ENCODE results near the gene SPARC. TPM values are rescaled to one million over a fixed set of nuclear protein-coding genes. Genes with fewer than 3 reads are reported as not detected.

SPARC gene
- total RNA-seq, 1 experiment from 2014 or later = 320 TPM

DNA sequence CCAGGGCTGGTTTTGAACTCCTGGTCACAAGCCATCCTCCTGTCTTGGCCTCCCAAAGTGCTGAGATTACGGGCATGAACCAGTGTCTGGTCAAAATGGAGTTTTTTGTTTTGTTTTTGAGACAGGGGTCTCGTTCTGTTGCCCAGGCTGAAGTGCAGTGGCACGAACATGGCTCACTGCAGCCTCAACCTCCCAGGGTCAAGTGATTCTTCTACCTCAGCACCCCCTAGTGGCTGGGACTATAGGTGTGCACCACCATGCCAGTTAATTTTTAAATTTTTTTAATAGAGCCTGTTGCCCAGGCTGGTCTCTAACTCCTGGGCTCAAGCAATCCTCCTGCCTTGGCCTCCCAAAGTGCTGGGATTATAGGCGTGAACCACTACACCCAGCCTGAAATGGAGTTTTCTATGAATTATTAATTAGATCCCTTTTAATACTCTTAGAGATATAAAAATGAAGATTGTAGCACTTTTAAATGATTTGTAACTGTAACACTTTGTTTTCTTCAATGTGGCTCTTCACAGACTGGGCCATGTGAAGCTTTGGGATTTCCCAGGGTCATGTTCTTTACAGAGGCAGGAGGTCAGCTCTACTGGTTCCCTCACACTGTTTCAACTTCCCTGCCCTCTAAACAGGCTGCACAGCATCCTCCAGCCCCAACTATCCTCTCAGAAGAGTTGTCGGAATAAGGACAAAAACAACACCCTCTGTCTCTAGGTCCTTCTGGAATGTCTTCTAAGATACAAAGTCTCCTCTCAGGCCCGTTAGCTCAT is 32.7 kb upstream of the SPARC start:
- H4K5ac ChIP-seq (ENCODE audit: insufficient read length, low read depth, low read length) = no peak overlapping the region
- peaks cover 7% of the 10 kb centered on the region for H3K4me1 ChIP-seq (ENCODE audit: insufficient read depth, low read length)
- no peak overlapping the region for H3K27ac ChIP-seq (ENCODE audit: insufficient read length, low read depth, low read length)
- H3K27ac Mint-ChIP-seq = no peak overlapping the region
- peaks cover 15 to 20% of the 10 kb centered on the region in 2 experiments for H3K4me1 Mint-ChIP-seq
- H3K4me2 ChIP-seq (ENCODE audit: insufficient read depth, insufficient read length, low read length) = no peak overlapping the region
- peaks cover 1% of the 10 kb centered on the region for H3K27me3 Mint-ChIP-seq (ENCODE audit: low read depth)
- no peak overlapping the region for H2BK120ac ChIP-seq (ENCODE audit: low read depth, low read length, poor library complexity, severe bottlenecking)
- no peak overlapping the region for H2BK5ac ChIP-seq (ENCODE audit: insufficient read length, low read length)
- H3K79me1 ChIP-seq (ENCODE audit: insufficient read depth, low read depth, low read length, poor library complexity, severe bottlenecking) = no peaks in the 10 kb centered on the region
- no CpG with 5 or more reads among the region's 6 CpGs for WGBS (ENCODE audit: extremely low coverage, insufficient read length, low lambda C conversion rate)
- H3K23me2 ChIP-seq (ENCODE audit: insufficient read length, low read depth, low read length, poor library complexity, severe bottlenecking) = no peaks in the 10 kb centered on the region
- DNase-seq = peak; percentile 46
- no peak overlapping the region for H4K8ac ChIP-seq (replicated peaks; ENCODE audit: insufficient read length, low read depth, low read length)
- no peak overlapping the region for H2BK12ac ChIP-seq (ENCODE audit: insufficient read length, low read depth, low read length)
- no peak overlapping the region for H3K56ac ChIP-seq (ENCODE audit: insufficient read length, low read depth, low read length)
- no peak overlapping the region for H3K23ac ChIP-seq (ENCODE audit: insufficient read length, low read depth, low read length)
- no peak overlapping the region for H2BK20ac ChIP-seq (ENCODE audit: low read depth, low read length, poor library complexity, severe bottlenecking)
- TF ChIP-seq, protein P1, sequence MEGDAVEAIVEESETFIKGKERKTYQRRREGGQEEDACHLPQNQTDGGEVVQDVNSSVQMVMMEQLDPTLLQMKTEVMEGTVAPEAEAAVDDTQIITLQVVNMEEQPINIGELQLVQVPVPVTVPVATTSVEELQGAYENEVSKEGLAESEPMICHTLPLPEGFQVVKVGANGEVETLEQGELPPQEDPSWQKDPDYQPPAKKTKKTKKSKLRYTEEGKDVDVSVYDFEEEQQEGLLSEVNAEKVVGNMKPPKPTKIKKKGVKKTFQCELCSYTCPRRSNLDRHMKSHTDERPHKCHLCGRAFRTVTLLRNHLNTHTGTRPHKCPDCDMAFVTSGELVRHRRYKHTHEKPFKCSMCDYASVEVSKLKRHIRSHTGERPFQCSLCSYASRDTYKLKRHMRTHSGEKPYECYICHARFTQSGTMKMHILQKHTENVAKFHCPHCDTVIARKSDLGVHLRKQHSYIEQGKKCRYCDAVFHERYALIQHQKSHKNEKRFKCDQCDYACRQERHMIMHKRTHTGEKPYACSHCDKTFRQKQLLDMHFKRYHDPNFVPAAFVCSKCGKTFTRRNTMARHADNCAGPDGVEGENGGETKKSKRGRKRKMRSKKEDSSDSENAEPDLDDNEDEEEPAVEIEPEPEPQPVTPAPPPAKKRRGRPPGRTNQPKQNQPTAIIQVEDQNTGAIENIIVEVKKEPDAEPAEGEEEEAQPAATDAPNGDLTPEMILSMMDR (conservative IDR thresholded peaks at IDR 0.05) = peak; percentile 74
- H3K79me2 ChIP-seq (ENCODE audit: insufficient read depth, low read length) = no peaks in the 10 kb centered on the region
- H3K14ac ChIP-seq (ENCODE audit: insufficient read depth, low read length) = no peak overlapping the region
- H3K9me3 Mint-ChIP-seq = peaks cover 6 to 8% of the 10 kb centered on the region in 2 experiments; a peak in 4 of 5 replicates
- H3K36me3 Mint-ChIP-seq (ENCODE audit: insufficient read depth in 1 of 3, low read depth in 3 of 3) = peaks cover 0 to 10% (median 3%) of the 10 kb centered on the region in 3 experiments; a peak in 4 of 7 replicates
- H4K20me1 ChIP-seq (ENCODE audit: control insufficient read depth, insufficient read depth, insufficient read length) = no peaks in the 10 kb centered on the region
- no peak overlapping the region for H3K9ac ChIP-seq (ENCODE audit: extremely low read depth, insufficient read length, low read length)
- H3K9me3 ChIP-seq (ENCODE audit: control insufficient read depth, low read depth, low read length) = no peaks in the 10 kb centered on the region
- H2AFZ ChIP-seq (ENCODE audit: low read length) = no peak overlapping the region
- no peak overlapping the region for H3K4ac ChIP-seq (ENCODE audit: low read depth, low read length)
- H4K91ac ChIP-seq (ENCODE audit: insufficient read length, low read depth, low read length) = no peak overlapping the region
- no peak overlapping the region for H3K4me3 Mint-ChIP-seq
- H3K27me3 ChIP-seq (ENCODE audit: insufficient read depth, low read length) = no peaks in the 10 kb centered on the region
- no peak overlapping the region for H2AK5ac ChIP-seq (ENCODE audit: insufficient read length, low read length)
- no peak overlapping the region for H3K18ac ChIP-seq (ENCODE audit: insufficient read length, low read depth, low read length)
- no peak overlapping the region for H2BK15ac ChIP-seq (ENCODE audit: low read depth, low read length)
- no peak overlapping the region for H3T11ph ChIP-seq (ENCODE audit: low read length)

Data from H9 (cell line).